ENCODE measurements around the gene TEX38. TPM values are rescaled to one million over a fixed set of nuclear protein-coding genes. Genes with fewer than 3 reads are reported as not detected.

Gene TEX38
- total RNA-seq, 2 experiments from 2014 or later: not detected

GRCh38 chr1:46721686-46722205 lies 50.1 kb downstream of the TEX38 start:
- CTCF ChIA-PET: interaction anchor here (3.3 to 5.4 kb wide), 2 partner anchors 187 to 192 kb away, joined by 15 to 43 read pairs; a partner anchor contains a TSS
- Mint-ChIP-seq H3K36me3 (ENCODE audit: low read depth) (peaks cover 16% of the 10 kb centered on the region), H3K4me3 (no peak overlapping the region)

More at GRCh38 chr1:46721686-46722205, 50.1 kb downstream of the TEX38 start:
- POLR2A ChIA-PET: no interaction called here
- peaks cover 13% of the 10 kb centered on the region for H3K27me3 Mint-ChIP-seq
- peaks cover 31% of the 10 kb centered on the region for H3K4me1 Mint-ChIP-seq
- no peak overlapping the region for H3K27ac Mint-ChIP-seq
- no peaks in the 10 kb centered on the region for H3K9me3 Mint-ChIP-seq
- no peak for DNase-seq

Other genes with a start within 250 kb of the TEX38 start
- gene DMBX1, start 182.0 kb upstream of the TEX38 start, total RNA-seq: under 1 TPM; 0.30 to 0.38 TPM
- gene KNCN, start 120.2 kb upstream of the TEX38 start, total RNA-seq: not detected
- gene MKNK1, start 67.6 kb upstream of the TEX38 start, total RNA-seq: 10 to 100 TPM; 81.5 to 83.7 TPM
- 10 to 100 TPM; 23.2 to 23.8 TPM for gene MOB3C, start 55.0 kb upstream of the TEX38 start, total RNA-seq
- 10 to 100 TPM; 51.1 to 51.2 TPM for gene ATPAF1, start 3.5 kb upstream of the TEX38 start, total RNA-seq
- 10 to 100 TPM; 96.1 to 96.9 TPM for gene EFCAB14, start 47.3 kb downstream of the TEX38 start, total RNA-seq
- not detected for gene CYP4B1, start 127.2 kb downstream of the TEX38 start, total RNA-seq

All from activated CD4-positive, alpha-beta memory T cell treated with anti-CD3 and anti-CD28 coated beads, Interleukin-2, amount 10 ng/mL, durations not matched to agents 7 days and 5 days (primary cell).